Measurements from ENCODE around the gene TUBAL3.

DNA sequence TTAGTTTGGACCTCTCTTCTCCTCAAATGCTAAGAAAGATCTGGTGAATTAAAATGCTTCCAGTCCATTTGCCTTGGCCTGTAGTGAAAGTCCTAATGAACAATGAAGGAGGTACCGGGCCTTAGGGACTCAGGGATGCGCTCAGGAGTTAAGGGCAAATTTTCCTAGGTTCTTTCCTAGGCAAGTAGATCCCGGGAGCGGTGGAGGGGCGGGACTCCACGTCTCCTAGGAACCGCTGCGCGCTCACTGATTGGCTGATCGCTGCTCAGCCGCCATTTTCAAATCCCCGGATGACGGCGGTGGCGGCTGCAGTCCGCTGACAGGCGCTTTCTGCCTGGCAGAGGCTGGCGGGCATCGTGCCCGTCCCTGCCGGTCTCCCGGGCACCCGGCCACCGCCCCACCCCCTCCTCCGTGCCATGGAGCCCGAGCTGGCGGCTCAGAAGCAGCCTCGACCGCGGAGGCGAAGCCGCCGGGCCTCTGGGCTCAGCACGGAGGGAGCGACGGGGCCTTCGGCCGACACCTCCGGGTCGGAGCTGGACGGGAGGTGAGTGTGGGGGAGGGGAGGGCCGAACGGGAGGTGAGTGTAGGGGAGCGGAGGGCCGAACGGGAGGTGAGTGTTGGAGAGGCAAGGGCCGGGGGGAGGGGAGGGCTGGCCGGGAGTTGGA lies 7.8 kb upstream of the TUBAL3 start, which contains the start of gene NET1:
- TF ChIP-seq, protein P1, sequence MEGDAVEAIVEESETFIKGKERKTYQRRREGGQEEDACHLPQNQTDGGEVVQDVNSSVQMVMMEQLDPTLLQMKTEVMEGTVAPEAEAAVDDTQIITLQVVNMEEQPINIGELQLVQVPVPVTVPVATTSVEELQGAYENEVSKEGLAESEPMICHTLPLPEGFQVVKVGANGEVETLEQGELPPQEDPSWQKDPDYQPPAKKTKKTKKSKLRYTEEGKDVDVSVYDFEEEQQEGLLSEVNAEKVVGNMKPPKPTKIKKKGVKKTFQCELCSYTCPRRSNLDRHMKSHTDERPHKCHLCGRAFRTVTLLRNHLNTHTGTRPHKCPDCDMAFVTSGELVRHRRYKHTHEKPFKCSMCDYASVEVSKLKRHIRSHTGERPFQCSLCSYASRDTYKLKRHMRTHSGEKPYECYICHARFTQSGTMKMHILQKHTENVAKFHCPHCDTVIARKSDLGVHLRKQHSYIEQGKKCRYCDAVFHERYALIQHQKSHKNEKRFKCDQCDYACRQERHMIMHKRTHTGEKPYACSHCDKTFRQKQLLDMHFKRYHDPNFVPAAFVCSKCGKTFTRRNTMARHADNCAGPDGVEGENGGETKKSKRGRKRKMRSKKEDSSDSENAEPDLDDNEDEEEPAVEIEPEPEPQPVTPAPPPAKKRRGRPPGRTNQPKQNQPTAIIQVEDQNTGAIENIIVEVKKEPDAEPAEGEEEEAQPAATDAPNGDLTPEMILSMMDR (conservative IDR thresholded peaks at IDR 0.05 in 1 of 2, IDR thresholded peaks at IDR 0.05 in 1 of 2; ENCODE audit: extremely low read depth in 1 of 2, insufficient read depth in 1 of 2, low read depth in 1 of 2, low read length in 2 of 2) = no peak
- no peak for TF ChIP-seq EZH2 (IDR thresholded peaks at IDR 0.05; ENCODE audit: borderline replicate concordance, low read length)
